Measurements from ENCODE around the gene MBLAC2. TPM values are rescaled to one million over a fixed set of nuclear protein-coding genes. Genes with fewer than 3 reads are reported as not detected.

The MBLAC2 gene
- total and polyA plus RNA-seq, 2 experiments from 2014 or later, result 4.3 to 8.1 TPM

DNA sequence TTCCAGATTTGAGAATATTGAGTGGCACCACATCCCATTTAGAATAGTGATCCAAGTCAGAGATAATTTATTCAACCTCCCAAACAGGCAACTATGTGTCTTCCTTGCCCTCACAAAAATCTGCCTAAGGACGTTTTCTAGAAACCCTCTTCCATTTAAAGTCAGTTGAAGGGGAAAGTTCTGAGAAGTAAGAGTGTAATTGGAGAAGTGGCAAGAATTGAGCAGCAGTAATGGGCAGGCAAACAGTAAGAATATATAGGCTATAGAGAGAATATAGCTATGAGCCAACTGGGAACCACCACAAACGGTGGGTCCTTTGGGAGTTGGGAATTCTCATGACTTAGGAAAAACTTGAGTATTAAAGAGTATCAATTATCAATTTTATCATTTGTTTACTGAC lies 33.9 kb downstream of the MBLAC2 start:
- Mint-ChIP-seq H3K36me3 (ENCODE audit: low read depth) (no peaks in the 10 kb centered on the region), H3K4me3 (no peak overlapping the region), H3K9me3 (no peaks in the 10 kb centered on the region), H3K27ac (no peak overlapping the region), H3K4me1 (peaks cover 9% of the 10 kb centered on the region), H3K27me3 (ENCODE audit: insufficient read depth, low read depth, poor library complexity) (peaks cover 1% of the 10 kb centered on the region)
- Histone ChIP-seq H3K27me3 (ENCODE audit: insufficient read depth) (no peaks in the 10 kb centered on the region), H3K4me1 (ENCODE audit: insufficient read depth) (0 out of 2 replicates have a peak, but pooled peaks cover 5% of the 10 kb centered on the region), H3K4me2 (no peak overlapping the region), H3K9me2 (ENCODE audit: insufficient read depth) (no peaks in the 10 kb centered on the region), H3F3A (replicated peaks; ENCODE audit: low read depth) (no peaks in the 10 kb centered on the region), H2AFZ (peak overlapping the region; percentile 11), H3K27ac (ENCODE audit: low read depth) (no peak overlapping the region), H3K79me2 (replicated peaks; ENCODE audit: insufficient read depth) (no peaks in the 10 kb centered on the region), H3K36me3 (ENCODE audit: insufficient read depth) (no peaks in the 10 kb centered on the region), H3K4me3 (no peak overlapping the region), H4K20me1 (replicated peaks; ENCODE audit: insufficient read depth) (no peaks in the 10 kb centered on the region)
- ATAC-seq, result no peak
- TF ChIP-seq NANOG (IDR thresholded peaks at IDR 0.05; ENCODE audit: borderline replicate concordance) (no peak), EZH2phosphoT487 (IDR thresholded peaks at IDR 0.05; ENCODE audit: unreplicated experiment) (no peak), POLR2AphosphoS5 (IDR thresholded peaks at IDR 0.05; ENCODE audit: low read depth) (no peak), JUNB (IDR thresholded peaks at IDR 0.05; ENCODE audit: unreplicated experiment) (no peak), ZNF331 (CRISPR knock-in tag; IDR thresholded peaks at IDR 0.05; ENCODE audit: low read depth) (no peak), EZH2 (IDR thresholded peaks at IDR 0.05; ENCODE audit: low read depth, unreplicated experiment) (no peak), STAT1 (IDR thresholded peaks at IDR 0.05; ENCODE audit: unreplicated experiment) (no peak), ZNF114 (CRISPR knock-in tag; IDR thresholded peaks at IDR 0.05) (no peak), CREB1 (CRISPR knock-in tag; IDR thresholded peaks at IDR 0.05; ENCODE audit: low read depth) (no peak)
- TF ChIP-seq, protein P1, sequence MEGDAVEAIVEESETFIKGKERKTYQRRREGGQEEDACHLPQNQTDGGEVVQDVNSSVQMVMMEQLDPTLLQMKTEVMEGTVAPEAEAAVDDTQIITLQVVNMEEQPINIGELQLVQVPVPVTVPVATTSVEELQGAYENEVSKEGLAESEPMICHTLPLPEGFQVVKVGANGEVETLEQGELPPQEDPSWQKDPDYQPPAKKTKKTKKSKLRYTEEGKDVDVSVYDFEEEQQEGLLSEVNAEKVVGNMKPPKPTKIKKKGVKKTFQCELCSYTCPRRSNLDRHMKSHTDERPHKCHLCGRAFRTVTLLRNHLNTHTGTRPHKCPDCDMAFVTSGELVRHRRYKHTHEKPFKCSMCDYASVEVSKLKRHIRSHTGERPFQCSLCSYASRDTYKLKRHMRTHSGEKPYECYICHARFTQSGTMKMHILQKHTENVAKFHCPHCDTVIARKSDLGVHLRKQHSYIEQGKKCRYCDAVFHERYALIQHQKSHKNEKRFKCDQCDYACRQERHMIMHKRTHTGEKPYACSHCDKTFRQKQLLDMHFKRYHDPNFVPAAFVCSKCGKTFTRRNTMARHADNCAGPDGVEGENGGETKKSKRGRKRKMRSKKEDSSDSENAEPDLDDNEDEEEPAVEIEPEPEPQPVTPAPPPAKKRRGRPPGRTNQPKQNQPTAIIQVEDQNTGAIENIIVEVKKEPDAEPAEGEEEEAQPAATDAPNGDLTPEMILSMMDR (conservative IDR thresholded peaks at IDR 0.05; ENCODE audit: low read depth in 2 of 2), result no peak
- TF ChIP-seq, protein P2, sequence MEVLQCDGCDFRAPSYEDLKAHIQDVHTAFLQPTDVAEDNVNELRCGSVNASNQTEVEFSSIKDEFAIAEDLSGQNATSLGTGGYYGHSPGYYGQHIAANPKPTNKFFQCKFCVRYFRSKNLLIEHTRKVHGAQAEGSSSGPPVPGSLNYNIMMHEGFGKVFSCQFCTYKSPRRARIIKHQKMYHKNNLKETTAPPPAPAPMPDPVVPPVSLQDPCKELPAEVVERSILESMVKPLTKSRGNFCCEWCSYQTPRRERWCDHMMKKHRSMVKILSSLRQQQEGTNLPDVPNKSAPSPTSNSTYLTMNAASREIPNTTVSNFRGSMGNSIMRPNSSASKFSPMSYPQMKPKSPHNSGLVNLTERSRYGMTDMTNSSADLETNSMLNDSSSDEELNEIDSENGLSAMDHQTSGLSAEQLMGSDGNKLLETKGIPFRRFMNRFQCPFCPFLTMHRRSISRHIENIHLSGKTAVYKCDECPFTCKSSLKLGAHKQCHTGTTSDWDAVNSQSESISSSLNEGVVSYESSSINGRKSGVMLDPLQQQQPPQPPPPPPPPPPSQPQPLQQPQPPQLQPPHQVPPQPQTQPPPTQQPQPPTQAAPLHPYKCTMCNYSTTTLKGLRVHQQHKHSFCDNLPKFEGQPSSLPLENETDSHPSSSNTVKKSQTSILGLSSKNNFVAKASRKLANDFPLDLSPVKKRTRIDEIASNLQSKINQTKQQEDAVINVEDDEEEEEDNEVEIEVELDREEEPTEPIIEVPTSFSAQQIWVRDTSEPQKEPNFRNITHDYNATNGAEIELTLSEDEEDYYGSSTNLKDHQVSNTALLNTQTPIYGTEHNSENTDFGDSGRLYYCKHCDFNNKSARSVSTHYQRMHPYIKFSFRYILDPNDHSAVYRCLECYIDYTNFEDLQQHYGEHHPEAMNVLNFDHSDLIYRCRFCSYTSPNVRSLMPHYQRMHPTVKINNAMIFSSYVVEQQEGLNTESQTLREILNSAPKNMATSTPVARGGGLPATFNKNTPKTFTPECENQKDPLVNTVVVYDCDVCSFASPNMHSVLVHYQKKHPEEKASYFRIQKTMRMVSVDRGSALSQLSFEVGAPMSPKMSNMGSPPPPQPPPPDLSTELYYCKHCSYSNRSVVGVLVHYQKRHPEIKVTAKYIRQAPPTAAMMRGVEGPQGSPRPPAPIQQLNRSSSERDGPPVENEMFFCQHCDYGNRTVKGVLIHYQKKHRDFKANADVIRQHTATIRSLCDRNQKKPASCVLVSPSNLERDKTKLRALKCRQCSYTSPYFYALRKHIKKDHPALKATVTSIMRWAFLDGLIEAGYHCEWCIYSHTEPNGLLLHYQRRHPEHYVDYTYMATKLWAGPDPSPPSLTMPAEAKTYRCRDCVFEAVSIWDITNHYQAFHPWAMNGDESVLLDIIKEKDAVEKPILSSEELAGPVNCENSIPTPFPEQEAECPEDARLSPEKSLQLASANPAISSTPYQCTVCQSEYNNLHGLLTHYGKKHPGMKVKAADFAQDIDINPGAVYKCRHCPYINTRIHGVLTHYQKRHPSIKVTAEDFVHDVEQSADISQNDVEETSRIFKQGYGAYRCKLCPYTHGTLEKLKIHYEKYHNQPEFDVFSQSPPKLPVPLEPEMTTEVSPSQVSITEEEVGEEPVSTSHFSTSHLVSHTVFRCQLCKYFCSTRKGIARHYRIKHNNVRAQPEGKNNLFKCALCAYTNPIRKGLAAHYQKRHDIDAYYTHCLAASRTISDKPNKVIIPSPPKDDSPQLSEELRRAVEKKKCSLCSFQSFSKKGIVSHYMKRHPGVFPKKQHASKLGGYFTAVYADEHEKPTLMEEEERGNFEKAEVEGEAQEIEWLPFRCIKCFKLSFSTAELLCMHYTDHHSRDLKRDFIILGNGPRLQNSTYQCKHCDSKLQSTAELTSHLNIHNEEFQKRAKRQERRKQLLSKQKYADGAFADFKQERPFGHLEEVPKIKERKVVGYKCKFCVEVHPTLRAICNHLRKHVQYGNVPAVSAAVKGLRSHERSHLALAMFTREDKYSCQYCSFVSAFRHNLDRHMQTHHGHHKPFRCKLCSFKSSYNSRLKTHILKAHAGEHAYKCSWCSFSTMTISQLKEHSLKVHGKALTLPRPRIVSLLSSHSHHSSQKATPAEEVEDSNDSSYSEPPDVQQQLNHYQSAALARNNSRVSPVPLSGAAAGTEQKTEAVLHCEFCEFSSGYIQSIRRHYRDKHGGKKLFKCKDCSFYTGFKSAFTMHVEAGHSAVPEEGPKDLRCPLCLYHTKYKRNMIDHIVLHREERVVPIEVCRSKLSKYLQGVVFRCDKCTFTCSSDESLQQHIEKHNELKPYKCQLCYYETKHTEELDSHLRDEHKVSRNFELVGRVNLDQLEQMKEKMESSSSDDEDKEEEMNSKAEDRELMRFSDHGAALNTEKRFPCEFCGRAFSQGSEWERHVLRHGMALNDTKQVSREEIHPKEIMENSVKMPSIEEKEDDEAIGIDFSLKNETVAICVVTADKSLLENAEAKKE (CRISPR knock-in tag; IDR thresholded peaks at IDR 0.05), result no peak
- TF ChIP-seq, protein P3, sequence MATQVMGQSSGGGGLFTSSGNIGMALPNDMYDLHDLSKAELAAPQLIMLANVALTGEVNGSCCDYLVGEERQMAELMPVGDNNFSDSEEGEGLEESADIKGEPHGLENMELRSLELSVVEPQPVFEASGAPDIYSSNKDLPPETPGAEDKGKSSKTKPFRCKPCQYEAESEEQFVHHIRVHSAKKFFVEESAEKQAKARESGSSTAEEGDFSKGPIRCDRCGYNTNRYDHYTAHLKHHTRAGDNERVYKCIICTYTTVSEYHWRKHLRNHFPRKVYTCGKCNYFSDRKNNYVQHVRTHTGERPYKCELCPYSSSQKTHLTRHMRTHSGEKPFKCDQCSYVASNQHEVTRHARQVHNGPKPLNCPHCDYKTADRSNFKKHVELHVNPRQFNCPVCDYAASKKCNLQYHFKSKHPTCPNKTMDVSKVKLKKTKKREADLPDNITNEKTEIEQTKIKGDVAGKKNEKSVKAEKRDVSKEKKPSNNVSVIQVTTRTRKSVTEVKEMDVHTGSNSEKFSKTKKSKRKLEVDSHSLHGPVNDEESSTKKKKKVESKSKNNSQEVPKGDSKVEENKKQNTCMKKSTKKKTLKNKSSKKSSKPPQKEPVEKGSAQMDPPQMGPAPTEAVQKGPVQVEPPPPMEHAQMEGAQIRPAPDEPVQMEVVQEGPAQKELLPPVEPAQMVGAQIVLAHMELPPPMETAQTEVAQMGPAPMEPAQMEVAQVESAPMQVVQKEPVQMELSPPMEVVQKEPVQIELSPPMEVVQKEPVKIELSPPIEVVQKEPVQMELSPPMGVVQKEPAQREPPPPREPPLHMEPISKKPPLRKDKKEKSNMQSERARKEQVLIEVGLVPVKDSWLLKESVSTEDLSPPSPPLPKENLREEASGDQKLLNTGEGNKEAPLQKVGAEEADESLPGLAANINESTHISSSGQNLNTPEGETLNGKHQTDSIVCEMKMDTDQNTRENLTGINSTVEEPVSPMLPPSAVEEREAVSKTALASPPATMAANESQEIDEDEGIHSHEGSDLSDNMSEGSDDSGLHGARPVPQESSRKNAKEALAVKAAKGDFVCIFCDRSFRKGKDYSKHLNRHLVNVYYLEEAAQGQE (IDR thresholded peaks at IDR 0.05; ENCODE audit: unreplicated experiment), result no peak
- TF ChIP-seq, protein P4, sequence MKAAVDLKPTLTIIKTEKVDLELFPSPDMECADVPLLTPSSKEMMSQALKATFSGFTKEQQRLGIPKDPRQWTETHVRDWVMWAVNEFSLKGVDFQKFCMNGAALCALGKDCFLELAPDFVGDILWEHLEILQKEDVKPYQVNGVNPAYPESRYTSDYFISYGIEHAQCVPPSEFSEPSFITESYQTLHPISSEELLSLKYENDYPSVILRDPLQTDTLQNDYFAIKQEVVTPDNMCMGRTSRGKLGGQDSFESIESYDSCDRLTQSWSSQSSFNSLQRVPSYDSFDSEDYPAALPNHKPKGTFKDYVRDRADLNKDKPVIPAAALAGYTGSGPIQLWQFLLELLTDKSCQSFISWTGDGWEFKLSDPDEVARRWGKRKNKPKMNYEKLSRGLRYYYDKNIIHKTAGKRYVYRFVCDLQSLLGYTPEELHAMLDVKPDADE (IDR thresholded peaks at IDR 0.05), result no peak
- DNase-seq (ENCODE audit: low spot score), result no peak

Measured in GM23338 (cell line).